ENCODE measurements around the gene RPL7A. TPM values are rescaled to one million over a fixed set of nuclear protein-coding genes. Genes with fewer than 3 reads are reported as not detected.

Gene RPL7A
- total and polyA plus RNA-seq, 2 of the 13 experiments (the other 11 are each of a cell fraction or from before 2014, with no cell fraction given): 2,401 to 2,938 TPM

GRCh38 chr9:133335924-133336811 lies 11.8 kb upstream of the RPL7A start, which contains the start of gene SURF6 (continued):
- TF ChIP-seq SIX1 (CRISPR knock-in tag; IDR thresholded peaks at IDR 0.05; ENCODE audit: borderline replicate concordance): no peak
- TF ChIP-seq TP53 (CRISPR knock-in tag; conservative IDR thresholded peaks at IDR 0.05): peak; percentile 71; the same call in 1 of the 2 replicates
- no peak; the same call in none of the 2 replicates for TF ChIP-seq MTF2 (CRISPR knock-in tag; IDR thresholded peaks at IDR 0.05; ENCODE audit: borderline replicate concordance)
- TF ChIP-seq ZNF501 (CRISPR knock-in tag; IDR thresholded peaks at IDR 0.05): peak; percentile 98
- TF ChIP-seq ZNF274 (CRISPR knock-in tag; IDR thresholded peaks at IDR 0.05): peak; percentile 86; the same call in 1 of the 2 replicates
- no peak for TF ChIP-seq ZNF530 (CRISPR knock-in tag; IDR thresholded peaks at IDR 0.05; ENCODE audit: low read depth)
- TF ChIP-seq TBL1XR1 (IDR thresholded peaks at IDR 0.05; ENCODE audit: borderline replicate concordance, low read length, partially characterized antibody): no peak
- TF ChIP-seq SMAD1 (CRISPR knock-in tag; IDR thresholded peaks at IDR 0.05; ENCODE audit: borderline replicate concordance, low read depth): peak; percentile 96; the same call in 1 of the 2 replicates
- TF ChIP-seq CENPBD1 (CRISPR knock-in tag; IDR thresholded peaks at IDR 0.05; ENCODE audit: borderline replicate concordance, low read depth): no peak; the same call in 1 of the 2 replicates
- TF ChIP-seq ZNF777 (CRISPR knock-in tag; IDR thresholded peaks at IDR 0.05): peak; percentile 54
- peak; percentile 77 for TF ChIP-seq ZBTB34 (CRISPR knock-in tag; IDR thresholded peaks at IDR 0.05)
- peak; percentile 97 for TF ChIP-seq GATAD1 (CRISPR knock-in tag; IDR thresholded peaks at IDR 0.05)
- TF ChIP-seq TBX3 (IDR thresholded peaks at IDR 0.05; ENCODE audit: borderline replicate concordance): peak; percentile 96
- TF ChIP-seq SSRP1 (CRISPR knock-in tag; IDR thresholded peaks at IDR 0.05): no peak; the same call in 1 of the 2 replicates
- TF ChIP-seq ZBTB8A (CRISPR knock-in tag; IDR thresholded peaks at IDR 0.05; ENCODE audit: borderline replicate concordance, low read depth): no peak
- TF ChIP-seq ZNF234 (CRISPR knock-in tag; conservative IDR thresholded peaks at IDR 0.05): peak; percentile 67; the same call in 1 of the 2 replicates
- TF ChIP-seq ZNF691 (CRISPR knock-in tag; IDR thresholded peaks at IDR 0.05; ENCODE audit: borderline replicate concordance, low read depth): peak; percentile 85; the same call in 1 of the 2 replicates
- TF ChIP-seq ARHGAP35 (CRISPR knock-in tag; IDR thresholded peaks at IDR 0.05; ENCODE audit: borderline replicate concordance): peak; percentile 89; the same call in 1 of the 2 replicates
- TF ChIP-seq ZNF343 (CRISPR knock-in tag; IDR thresholded peaks at IDR 0.05): no peak
- peak; percentile 49; the same call in 1 of the 2 replicates for TF ChIP-seq RCOR2 (CRISPR knock-in tag; IDR thresholded peaks at IDR 0.05)
- no peak; the same call in 1 of the 2 replicates for TF ChIP-seq ZNF703 (CRISPR knock-in tag; IDR thresholded peaks at IDR 0.05; ENCODE audit: borderline replicate concordance)
- no peak for TF ChIP-seq ZNF644 (CRISPR knock-in tag; IDR thresholded peaks at IDR 0.05; ENCODE audit: low read depth)
- TF ChIP-seq HMG20B (CRISPR knock-in tag; conservative IDR thresholded peaks at IDR 0.05): peak; percentile 58
- TF ChIP-seq ZNF547 (CRISPR knock-in tag; IDR thresholded peaks at IDR 0.05): peak; percentile 80
- no peak for TF ChIP-seq RFX5 (IDR thresholded peaks at IDR 0.05; ENCODE audit: low read depth, low read length)
- no peak for TF ChIP-seq NR2F6 (IDR thresholded peaks at IDR 0.05)
- TF ChIP-seq NR2F6 (CRISPR knock-in tag; IDR thresholded peaks at IDR 0.05): peak; percentile 66
- peak; percentile 77 for TF ChIP-seq NFYB (CRISPR knock-in tag; IDR thresholded peaks at IDR 0.05)
- peak; percentile 95 for TF ChIP-seq ZC3H13 (CRISPR knock-in tag; IDR thresholded peaks at IDR 0.05)
- peak; percentile 91 for TF ChIP-seq ZNF331 (CRISPR knock-in tag; IDR thresholded peaks at IDR 0.05)

Data from HepG2 (cell line).